Stimulated activated CD8-positive, alpha-beta memory T cell treated with anti-CD3 and anti-CD28 coated beads, Interleukin-4, amount 100 ng/mL, for 24 hours (primary cell): ENCODE data around the gene PROKR1.

Experiments
- DNase-seq: peaks from one replicate; pipeline ENCODE4 v3.0.0-alpha.2; 2020; ENCODE audit warnings: low read depth

The PROKR1 gene

DNA sequence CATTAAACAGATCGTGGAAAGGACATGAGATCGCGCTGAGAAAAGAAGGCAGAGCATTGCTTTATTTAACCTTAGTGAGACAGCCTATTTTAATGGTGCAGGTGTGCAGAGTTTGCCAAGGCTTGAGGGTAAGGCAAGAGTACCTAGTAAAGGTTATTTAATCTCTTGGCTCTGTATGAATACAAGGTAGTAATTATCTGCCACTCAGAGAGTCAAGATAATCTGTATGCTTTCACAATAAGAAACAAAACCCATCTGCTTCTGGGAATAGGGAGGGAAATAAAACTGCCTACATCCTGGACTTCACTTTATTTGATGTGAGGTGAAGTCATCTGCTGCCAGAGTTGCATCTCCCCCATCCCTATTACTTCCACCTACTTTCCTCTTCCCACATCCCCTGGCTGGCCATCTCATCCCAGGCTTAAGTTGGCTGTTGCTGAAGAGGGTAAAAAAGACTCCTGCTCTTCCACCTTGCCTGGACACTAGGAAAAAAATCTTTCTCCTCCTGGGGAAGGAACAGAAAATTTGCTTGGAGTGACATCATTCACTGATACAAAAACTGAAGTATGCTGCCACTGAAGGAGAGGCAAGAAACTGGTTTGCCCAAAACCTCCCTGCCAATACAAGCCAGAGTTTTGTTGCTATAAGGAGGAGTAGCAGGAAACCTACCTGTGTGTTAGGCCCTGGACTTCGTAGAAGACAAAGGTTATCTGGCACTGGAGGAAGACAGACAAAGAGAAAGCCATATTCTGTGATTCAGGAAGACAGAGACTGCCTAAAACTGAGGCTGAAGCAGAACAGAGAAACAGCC lies 55.4 kb downstream of the PROKR1 start:
- DNase-seq, result no peak

GRCh38 chr2:68700560-68700959 lies 57.2 kb downstream of the PROKR1 start:
- DNase-seq, result no peak

DNA sequence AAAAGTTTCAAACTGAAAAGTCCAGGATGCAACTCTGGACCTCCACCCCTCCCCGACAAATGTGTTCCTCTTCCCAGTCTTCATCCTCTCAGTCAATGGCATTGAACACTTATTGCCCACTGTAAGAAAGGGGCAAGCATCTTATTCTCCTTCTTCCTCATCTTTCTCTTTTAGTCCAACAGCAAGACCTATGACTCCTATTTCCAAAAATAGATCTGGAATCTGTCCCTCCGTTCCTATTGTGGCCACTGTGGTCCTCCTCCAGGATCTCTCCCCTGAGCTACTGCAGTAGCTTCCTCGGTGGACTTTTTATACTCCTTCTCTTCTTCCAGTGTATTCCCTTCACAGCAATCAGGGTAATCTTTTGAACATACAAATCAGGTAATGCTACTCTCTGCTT lies 63.3 kb downstream of the PROKR1 start:
- DNase-seq, result no peak
